Mucosa of descending colon (tissue), 3 donors: Measurements from ENCODE around the gene PLD1. TPM values are rescaled to one million over a fixed set of nuclear protein-coding genes. Genes with fewer than 3 reads are reported as not detected.

ENCODE experiments used
- ATAC-seq: fragments of 200-7000 bp; cut with Tn5 transposase; one replicate; pipeline ENCODE4 v1.9.1; 2020; ENCODE audit warnings: mild to moderate bottlenecking, moderate library complexity
- DNase-seq, 3 donors: peaks; one replicate each; pipeline ENCODE4 v3.0.0-alpha.2; 2020
- H3K36me3 ChIP-seq: fragments of 200-600 bp; one replicate; pipeline ENCODE4 v1.8.0; 2021; ENCODE audit warnings: low read depth, mild to moderate bottlenecking
- H3K4me1 ChIP-seq: fragments of 200-600 bp; one replicate; pipeline ENCODE4 v1.8.0; 2021; ENCODE audit warnings: low read depth, mild to moderate bottlenecking
- H3K4me3 ChIP-seq: fragments of 200-600 bp; one replicate; pipeline ENCODE4 v1.8.0; 2021; ENCODE audit warnings: mild to moderate bottlenecking
- H3K9me3 ChIP-seq: fragments of 200-600 bp; one replicate; pipeline ENCODE4 v1.8.0; 2021; ENCODE audit warnings: mild to moderate bottlenecking
- intact Hi-C, 2 donors: fragments of 100-400 bp; cut with DNase I in 1 of 2; cut with micrococcal nuclease in 1 of 2; formaldehyde crosslinking; loops; one replicate each; pipeline versions ENCODE4 v1.11.0 to v1.11.1; 2022; cut with DNase I, micrococcal nuclease
- total RNA-seq, 3 donors: library from RNA; stranded (reverse); fragmentation: NEBNext Ultra II Directional in 2 of 3; extraction: Animal tissue kit (Norgen Biotek cat#: 25700) in 2 of 3; gene quantifications; one replicate each; pipeline versions ENCODE4 v1.2.1 to v1.2.4, GENCODE V29; 2021 to 2023
- TF ChIP-seq, protein P1 (sequence below): fragments of 200-600 bp; IDR thresholded peaks from one replicate; pipeline ENCODE4 v1.8.0; 2022; ENCODE audit warnings: antibody characterized with exemption, mild to moderate bottlenecking
- donor health status: DM: no; HTN: no; CAD: no; lungs with moderate emphysema.
- donor health status: DM: no; HTN: no; CAD: no.
- donor health status: DM: no; HTN: yes; CAD: no.

PLD1 gene
- total RNA-seq, 3 donors from 2014 or later, result 46.6 to 105 (median 65.1) TPM

- Histone ChIP-seq H3K36me3 (no peaks in the 10 kb centered on the region), H3K9me3 (no peaks in the 10 kb centered on the region), H3K4me1 (no peaks in the 10 kb centered on the region), H3K4me3 (no peak overlapping the region)
- no peak for DNase-seq
- intact Hi-C loops, result loop anchor here in 1 of 2 donors (10.0 kb wide), 1 partner anchor 180 kb away; no protein-coding TSS in a partner anchor
- no peak for ATAC-seq
- TF ChIP-seq, protein P1, sequence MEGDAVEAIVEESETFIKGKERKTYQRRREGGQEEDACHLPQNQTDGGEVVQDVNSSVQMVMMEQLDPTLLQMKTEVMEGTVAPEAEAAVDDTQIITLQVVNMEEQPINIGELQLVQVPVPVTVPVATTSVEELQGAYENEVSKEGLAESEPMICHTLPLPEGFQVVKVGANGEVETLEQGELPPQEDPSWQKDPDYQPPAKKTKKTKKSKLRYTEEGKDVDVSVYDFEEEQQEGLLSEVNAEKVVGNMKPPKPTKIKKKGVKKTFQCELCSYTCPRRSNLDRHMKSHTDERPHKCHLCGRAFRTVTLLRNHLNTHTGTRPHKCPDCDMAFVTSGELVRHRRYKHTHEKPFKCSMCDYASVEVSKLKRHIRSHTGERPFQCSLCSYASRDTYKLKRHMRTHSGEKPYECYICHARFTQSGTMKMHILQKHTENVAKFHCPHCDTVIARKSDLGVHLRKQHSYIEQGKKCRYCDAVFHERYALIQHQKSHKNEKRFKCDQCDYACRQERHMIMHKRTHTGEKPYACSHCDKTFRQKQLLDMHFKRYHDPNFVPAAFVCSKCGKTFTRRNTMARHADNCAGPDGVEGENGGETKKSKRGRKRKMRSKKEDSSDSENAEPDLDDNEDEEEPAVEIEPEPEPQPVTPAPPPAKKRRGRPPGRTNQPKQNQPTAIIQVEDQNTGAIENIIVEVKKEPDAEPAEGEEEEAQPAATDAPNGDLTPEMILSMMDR, result no peak
Measured at GRCh38 chr3:171824824-171825221, 14.5 kb upstream of the PLD1 start.

DNA sequence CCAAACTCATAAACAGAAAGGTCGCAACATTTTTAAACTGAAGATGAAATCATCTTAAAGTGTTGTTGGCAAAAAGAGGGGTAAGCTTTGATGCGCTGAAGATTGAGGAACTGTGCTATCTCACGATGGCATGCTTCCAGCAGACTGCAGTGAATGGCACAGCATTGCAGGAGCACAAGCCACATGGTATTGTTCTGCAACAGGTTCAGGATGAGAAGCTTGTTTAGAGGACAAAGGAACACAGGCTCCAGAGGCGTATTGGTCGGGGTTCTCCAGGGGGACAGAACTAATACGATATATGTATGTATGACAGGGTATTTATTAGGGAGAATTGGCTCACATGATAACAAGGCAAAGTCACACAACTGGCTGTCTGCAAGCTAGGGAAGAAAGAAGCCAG, 13.8 kb upstream of the PLD1 start:
- peak; percentile 24 for ATAC-seq
- TF ChIP-seq, protein P1, result no peak
- H3K36me3 ChIP-seq, result no peaks in the 10 kb centered on the region
- H3K9me3 ChIP-seq, result no peaks in the 10 kb centered on the region
- H3K4me3 ChIP-seq, result no peak overlapping the region
- intact Hi-C loops, result loop anchor here in 1 of 2 donors (10.0 kb wide), 1 partner anchor 179 kb away; no protein-coding TSS in a partner anchor
- H3K4me1 ChIP-seq, result no peaks in the 10 kb centered on the region
- peak in 1 of 3 donors; percentile 42 for DNase-seq

DNA sequence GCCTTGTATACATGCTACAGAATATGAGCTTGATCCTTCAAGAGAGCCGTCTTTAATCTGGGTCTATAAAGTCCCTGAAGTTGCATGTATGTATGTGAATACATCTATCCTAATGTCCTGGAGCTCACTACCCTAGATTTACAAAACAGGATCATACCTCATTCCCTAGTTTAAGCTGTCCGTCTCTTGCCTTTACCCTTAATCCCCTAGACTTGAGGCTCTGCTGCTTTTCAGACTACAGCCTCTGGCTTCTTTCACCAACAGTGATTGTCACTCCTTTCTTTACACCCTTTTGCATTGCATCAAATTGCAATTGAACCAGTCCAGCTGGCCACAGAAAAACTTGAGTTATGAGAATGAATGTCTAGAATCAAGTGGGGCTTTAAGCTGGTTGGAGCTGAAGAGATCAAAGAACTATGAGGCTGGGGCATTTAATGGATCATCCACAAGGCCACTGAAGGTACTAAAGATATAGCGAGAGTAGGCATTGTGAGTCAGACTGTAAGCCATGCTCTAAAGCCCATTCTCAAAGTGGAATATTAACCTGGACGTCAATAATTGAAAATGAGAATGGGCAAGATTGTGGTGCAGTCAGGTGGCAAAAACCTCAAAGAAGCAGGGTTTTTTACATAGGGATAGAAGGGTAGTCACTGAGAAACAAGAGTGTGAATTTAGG, 12.3 kb upstream of the PLD1 start:
- Histone ChIP-seq H3K9me3 (no peaks in the 10 kb centered on the region), H3K4me1 (no peaks in the 10 kb centered on the region), H3K4me3 (no peak overlapping the region), H3K36me3 (no peaks in the 10 kb centered on the region)
- ATAC-seq, result no peak
- intact Hi-C loops, result loop anchor here in 1 of 2 donors (10.0 kb wide), 1 partner anchor 178 kb away; no protein-coding TSS in a partner anchor
- no peak for DNase-seq
- TF ChIP-seq, protein P1, result no peak

DNA sequence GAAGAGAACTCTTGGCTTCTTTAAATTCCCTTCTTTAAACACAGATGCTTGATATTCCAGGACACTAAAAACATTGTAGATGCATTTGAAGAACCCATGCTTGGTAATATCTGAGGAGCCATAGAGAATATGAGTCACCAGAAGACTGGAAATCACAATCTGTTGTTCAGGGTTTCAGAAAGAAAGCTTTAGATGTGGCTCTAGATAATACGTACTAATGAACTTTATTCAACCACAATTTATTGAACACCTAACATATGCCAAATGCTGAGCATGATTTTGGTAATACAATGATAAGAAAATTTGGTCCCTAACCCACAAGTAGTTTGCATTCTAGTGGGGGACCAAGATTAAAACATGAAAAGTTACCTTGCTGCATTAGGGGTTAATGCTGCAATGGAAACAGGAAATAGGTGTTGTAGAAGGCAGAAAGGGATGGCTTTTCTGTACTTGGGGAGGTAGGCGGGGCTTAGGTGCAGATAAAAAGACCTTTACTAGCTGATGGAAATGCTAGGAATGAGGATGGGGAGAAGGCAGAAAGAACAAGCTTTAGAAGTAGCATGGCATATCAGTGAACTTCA, 11.6 kb upstream of the PLD1 start:
- no peaks in the 10 kb centered on the region for H3K4me1 ChIP-seq
- no peaks in the 10 kb centered on the region for H3K9me3 ChIP-seq
- TF ChIP-seq, protein P1, result no peak
- H3K4me3 ChIP-seq, result no peak overlapping the region
- ATAC-seq (no peak), DNase-seq (no peak)
- H3K36me3 ChIP-seq, result no peaks in the 10 kb centered on the region
- intact Hi-C loops, result loop anchor here in 1 of 2 donors (10.0 kb wide), 1 partner anchor 177 kb away; no protein-coding TSS in a partner anchor

GRCh38 chr3:171821044-171821443, 10.8 kb upstream of the PLD1 start:
- TF ChIP-seq, protein P1, result no peak
- Histone ChIP-seq H3K9me3 (no peaks in the 10 kb centered on the region), H3K4me3 (no peak overlapping the region), H3K36me3 (no peaks in the 10 kb centered on the region), H3K4me1 (no peaks in the 10 kb centered on the region)
- intact Hi-C loops, result loop anchor here in 1 of 2 donors (10.0 kb wide), 1 partner anchor 176 kb away; no protein-coding TSS in a partner anchor
- DNase-seq (no peak), ATAC-seq (no peak)
